NOMO-1 (cell line): ENCODE measurements around the gene ZNF580.

Experiments
- DNase-seq, 2 experiments: peaks; one replicate each; lab custom pipeline; 2025; ENCODE audit not compliant: unreplicated experiment in 2 of 2; lab: John Stamatoyannopoulos, UW

ZNF580 gene

GRCh38 chr19:55656988-55657747, 16.4 kb downstream of the ZNF580 start:
- DNase-seq, result no peak

DNA sequence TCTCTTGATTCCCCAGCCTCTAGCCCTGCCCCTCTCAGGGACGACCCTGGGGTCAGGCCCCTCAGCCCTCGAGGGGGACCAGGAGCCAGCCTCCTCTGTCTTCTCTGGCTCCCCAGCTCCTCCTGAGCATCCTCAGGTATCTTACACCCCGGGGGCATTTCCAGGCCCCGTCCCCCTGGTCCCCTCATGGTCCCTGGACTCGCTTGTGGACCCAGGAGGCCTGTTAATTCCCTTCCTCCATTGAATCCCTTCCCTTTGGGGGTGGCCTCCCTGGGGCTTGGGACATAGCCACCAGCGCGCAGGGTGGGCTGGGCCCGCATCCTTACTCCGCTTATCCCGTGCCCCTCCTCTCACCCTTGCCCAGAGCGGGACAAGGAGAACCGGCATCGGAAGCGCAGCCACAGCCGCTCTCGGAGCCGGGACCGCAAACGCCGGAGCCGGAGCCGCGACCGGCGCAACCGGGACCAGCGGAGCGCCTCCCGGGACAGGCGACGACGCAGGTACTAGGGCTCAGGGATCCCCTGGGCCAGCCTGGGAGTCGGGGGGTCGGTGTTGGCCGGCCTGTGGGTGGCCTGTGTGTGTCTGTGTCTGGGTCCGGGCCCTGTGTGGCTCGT, 18.2 kb downstream of the ZNF580 start:
- DNase-seq, result no peak

DNA sequence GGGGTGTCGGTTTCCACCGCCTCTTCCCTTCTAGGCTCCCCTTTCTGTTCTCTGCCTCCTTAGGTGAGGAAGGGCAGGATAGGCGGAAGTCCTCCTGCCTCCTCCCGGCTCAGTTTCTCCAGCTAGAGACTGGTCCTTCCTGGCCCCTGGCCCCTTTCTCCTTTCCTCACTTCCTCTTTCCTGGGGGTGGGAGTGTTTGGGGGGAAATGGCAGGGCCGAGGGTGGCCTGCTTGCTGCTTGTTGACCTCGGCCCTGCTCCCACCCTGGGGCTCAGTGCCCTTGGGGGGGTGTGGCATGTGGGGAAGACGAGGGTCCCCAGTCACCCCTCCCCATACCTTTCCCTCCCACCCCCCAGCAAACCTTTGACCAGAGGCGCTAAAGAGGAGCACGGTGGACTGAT, 19.0 kb downstream of the ZNF580 start:
- no peak for DNase-seq

DNA sequence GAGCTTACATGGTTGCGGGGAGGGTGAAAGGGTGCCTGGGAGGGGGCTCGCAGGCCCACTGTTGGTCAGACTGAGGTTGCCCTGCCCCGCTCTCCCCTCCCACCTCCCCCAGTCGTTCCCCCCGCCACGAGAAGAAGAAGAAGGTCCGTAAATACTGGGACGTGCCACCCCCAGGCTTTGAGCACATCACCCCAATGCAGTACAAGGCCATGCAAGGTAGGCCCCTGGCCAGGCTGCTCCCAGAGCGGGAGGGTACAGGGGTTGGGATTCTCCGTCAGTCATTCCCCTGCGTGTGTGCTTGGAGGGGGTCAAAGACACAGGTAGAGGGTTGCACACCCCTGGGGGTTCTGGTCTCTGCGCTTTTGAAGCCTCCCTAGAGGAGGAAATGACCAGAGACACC, 19.6 kb downstream of the ZNF580 start:
- no peak for DNase-seq

- DNase-seq, result no peak
Measured at GRCh38 chr19:55660991-55661390, 20.2 kb downstream of the ZNF580 start.

- no peak for DNase-seq
Measured at GRCh38 chr19:55661826-55662225, 21.0 kb downstream of the ZNF580 start.

DNA sequence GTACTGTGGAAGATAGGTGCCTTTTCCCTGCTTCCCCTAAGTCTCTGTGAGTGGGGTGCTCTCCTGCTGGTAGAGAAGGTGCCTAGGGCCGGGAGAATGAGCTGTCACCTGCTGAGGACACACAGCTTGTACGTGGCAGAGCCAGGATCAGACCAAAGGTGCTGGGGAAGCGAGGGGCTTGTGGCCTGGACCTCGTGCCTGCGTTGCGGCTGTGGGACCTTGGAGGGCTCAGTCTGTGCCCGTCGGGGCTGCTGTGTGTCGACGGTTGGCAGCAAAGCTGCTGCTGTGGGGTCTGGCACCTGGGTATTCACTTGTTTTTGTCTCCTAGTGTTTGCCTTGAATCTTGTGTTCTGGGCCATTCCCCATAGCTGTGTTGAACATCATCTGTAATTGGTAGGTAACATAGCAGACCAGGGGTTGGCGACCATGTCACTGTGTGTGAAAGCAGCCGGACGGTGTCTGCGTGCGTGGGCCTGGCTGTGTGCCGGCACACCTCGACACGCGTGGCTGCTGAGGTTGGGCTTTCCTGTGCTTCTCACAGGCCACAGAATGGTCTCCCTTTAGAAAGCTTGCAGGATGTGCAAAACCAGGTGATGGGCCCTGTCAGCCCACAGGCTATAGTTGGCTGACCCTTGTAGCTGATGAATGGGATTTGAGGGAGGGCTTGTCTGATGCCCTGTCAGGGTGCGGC, 23.2 kb downstream of the ZNF580 start:
- DNase-seq, result no peak

DNA sequence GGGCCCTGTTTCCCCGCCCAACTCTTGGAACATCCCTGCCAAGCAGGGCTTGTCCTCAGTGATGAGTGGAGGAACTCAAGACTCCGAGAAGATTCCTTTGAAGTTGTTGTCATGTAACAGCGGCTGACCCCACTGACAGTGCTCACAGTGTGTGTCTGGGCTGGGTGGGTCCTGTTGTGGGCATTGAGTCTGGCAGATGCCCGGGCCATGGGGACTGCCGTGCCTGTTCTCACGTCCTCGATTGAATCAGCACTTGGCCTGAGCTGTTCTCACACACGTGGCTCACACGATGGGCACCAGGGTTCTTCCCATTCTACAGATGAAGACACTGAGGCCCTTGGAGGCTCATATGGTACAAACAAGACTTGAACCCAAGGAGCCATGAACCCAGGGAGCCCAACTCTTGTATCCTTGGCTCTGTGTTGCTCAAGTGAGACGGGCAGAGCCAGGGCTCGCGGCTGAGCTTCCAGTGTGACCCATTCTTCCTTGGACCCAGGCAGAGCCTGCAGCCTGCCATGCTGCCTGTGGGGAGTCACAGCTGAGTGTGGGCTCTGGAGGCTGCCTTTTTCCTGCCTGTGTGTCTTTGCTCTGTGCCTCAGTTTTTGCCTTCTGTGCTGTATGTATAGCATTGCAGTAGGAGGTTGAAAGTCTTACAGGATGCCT, 25.7 kb downstream of the ZNF580 start:
- DNase-seq, result no peak

- DNase-seq, result no peak
Measured at GRCh38 chr19:55667006-55667381, 26.2 kb downstream of the ZNF580 start.

- DNase-seq, result no peak
Measured at GRCh38 chr19:55667511-55667910, 26.7 kb downstream of the ZNF580 start.

- DNase-seq, result no peak
Measured at GRCh38 chr19:55667958-55668357, 27.2 kb downstream of the ZNF580 start.

GRCh38 chr19:55668603-55669348, 28.0 kb downstream of the ZNF580 start:
- DNase-seq, result no peak

DNA sequence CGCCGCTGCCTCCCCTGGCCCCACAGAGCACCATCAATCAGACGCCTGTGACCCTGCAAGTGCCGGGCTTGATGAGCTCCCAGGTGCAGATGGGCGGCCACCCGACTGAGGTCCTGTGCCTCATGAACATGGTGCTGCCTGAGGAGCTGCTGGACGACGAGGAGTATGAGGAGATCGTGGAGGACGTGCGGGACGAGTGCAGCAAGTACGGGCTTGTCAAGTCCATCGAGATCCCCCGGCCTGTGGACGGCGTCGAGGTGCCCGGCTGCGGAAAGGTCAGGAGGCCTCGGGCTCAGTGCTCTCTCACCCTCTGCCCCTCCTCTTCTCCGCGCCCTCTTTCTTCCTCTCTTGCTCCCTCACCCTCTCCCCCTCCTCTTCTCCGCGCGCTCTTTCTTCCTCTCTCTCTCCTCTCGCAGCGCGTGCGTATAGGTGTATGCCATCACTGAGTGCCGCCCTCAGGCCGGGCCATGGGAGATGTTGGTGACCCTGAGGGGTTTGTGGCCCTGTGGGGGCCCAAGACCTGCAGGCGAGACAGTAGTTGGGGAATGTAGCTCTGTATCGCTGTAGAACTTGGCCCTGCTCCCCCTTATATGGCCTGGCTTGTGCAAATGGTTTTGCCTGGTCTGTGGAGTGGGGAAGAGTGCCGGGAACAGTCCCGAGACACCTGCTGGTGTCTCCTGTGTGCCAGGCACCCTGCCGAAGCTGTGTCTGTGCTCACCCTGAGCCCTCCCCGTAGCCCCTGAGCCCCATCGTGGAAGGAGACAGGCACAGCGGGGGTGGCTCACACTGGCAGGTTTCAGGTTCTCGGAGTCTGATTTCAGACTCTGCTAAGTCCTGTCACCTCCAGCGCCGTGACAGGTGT, 28.8 kb downstream of the ZNF580 start:
- DNase-seq, result no peak

DNA sequence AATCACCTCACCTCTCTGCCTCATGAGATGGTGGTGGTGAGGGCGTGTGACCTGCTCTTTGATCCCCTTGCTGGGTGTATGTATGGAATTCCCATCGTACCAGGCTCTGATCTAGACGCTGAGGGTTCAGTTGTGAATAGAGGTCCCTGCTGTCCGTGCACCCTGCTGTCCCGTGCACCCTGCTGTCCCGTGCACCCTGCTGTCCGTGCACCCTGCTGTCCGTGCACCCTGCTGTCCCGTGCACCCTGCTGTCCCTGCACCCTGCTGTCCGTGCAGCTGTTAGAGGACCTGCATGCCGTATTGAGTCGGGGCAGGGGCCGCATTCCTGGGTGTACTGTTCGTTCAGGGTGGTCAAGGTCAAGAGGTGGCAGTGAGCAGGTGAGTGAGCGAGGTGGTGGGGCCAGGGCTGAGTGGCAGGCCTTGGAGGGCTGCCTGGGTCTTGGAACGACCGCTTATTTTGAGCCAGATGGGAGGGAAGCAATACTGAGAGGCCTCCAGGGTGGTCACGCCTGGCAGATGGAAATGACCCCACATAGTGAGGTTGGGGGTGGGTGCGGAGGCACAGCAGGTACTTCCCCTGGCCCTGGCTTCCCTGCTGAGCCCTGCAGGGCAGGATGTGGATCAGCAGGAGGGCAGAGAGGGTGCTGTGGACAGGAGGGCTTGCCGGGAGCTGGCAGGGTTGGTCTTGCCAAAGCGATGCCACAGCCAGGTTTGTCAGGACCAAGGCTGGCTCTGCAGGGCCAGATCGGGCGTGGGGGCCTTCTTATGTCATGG, 29.7 kb downstream of the ZNF580 start:
- DNase-seq, result no peak

DNA sequence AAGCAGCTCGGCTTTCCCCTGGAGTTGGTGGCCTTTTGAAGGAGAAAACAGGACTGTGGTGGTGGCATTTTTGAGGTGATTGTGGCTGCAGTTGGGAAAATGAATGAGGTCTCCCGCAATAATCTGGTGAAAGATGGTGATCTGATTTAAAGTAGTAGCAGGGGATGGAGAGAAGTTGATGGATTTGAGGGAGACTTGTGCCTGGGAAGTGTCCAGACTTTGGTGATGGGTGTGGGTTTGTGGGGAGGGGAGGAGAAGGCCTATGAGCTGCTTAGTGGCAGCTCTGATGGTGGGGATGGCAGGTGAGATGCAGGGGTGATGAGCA, 30.2 kb downstream of the ZNF580 start:
- no peak for DNase-seq

DNA sequence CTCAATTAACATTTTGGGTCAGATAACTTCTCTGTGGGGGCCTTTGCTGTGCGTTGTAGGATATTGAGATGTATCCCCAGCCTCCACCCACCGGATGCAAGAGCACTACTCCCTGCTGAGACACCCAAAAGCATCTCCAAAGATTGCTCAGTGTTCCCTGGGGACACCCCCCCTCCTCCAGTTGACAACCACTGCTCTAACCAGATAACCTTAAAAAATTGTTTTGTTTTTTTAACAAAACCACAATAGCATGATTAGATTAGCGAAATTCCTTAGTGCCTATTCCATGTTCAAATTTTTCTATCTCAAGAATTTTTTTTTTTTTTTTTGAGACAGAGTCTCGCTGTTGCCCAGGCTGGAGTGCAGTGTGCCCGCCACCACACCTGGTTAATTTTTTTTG, 31.6 kb downstream of the ZNF580 start:
- DNase-seq, result no peak

DNA sequence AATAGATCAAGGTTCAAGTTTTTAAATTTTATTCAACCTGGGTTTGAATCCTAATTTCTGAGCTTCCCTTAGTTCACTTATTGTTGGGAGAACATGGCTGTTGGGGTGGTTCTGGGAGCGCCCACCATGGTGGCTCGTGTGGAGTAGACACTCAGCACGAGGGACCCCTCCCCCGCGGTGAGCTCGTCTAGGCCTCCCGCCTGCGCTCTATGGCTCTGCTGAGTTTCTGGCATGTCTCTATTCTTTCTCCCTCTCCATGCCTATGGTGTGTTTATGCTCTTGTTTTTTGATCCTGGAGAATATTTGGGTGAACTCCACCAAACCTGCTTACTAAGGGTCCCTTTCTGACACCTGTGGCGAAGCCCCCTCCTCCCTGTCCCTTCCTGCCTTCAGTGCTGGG, 32.7 kb downstream of the ZNF580 start:
- no peak for DNase-seq

DNA sequence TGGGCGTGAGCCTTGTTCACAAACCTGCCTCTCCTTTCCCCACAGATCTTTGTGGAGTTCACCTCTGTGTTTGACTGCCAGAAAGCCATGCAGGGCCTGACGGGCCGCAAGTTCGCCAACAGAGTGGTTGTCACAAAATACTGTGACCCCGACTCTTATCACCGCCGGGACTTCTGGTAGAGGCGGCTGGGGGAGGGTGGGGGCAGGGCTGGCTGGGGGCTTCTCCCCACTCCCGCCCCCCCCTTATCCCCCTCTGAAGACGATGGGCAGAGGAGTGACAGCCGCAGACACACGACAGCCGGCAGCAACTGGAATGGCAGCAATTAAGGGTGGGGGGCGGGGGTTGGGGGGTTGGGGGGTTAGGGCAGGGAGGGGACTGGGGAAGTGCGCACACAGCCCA, 33.1 kb downstream of the ZNF580 start:
- no peak for DNase-seq

DNA sequence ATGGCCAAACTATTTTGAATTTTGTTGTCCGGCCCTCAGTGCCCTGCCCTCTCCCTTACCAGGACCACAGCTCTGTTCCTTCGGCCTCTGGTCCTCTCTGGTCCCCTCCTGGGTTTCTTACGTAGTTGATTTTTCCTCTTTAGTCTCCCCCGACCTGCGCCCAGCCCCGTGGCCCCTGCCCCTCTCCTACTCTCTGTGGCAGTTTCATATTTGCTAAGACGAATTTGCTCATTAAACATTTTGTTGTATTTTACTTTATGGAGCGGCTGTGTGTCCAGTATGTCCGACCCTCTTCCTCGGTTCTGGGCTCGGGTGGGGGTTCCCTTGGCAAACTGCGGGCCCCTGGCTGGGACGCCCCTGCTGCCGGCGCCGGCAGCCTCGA, 33.6 kb downstream of the ZNF580 start:
- no peak for DNase-seq
